H54 (cell line): ENCODE data around the gene USP6NL.
"Not testable (repeated sequence)": the region's sequence is repeated elsewhere in the genome, so short reads cannot be mapped to it uniquely, and the experiment has no call there.

Source experiments
- DNase-seq: peaks from one replicate; pipeline ENCODE4 v3.0.0; 2011; ENCODE audit warnings: low spot score, mixed read lengths; ENCODE audit not compliant: insufficient read length
- FAIRE-seq: peaks from 3 replicates; lab custom pipeline; 2011; peaks lifted over from hg19 to GRCh38; lab: Jason Lieb, UNC
- POLR2A ChIP-seq: IDR thresholded peaks from 2 replicates; pipeline ENCODE4 v1.6.1; 2011; ENCODE audit warnings: low read depth, mild to moderate bottlenecking, low read length

Gene USP6NL

GRCh38 chr10:11447586-11447985, 163.9 kb downstream of the USP6NL start:
- FAIRE-seq (no peak), DNase-seq (no peak)

GRCh38 chr10:11446864-11447263, 164.6 kb downstream of the USP6NL start:
- DNase-seq (no peak), FAIRE-seq (no peak)
- TF ChIP-seq POLR2A: no peak

More at GRCh38 chr10:11447586-11447985, 163.9 kb downstream of the USP6NL start:
- no peak for TF ChIP-seq POLR2A

- DNase-seq: no peak
- no peak for TF ChIP-seq POLR2A
- no peak for FAIRE-seq
Observed at GRCh38 chr10:11446133-11446532, 165.3 kb downstream of the USP6NL start.

GRCh38 chr10:11444531-11445228, 166.8 kb downstream of the USP6NL start:
- DNase-seq (no peak), FAIRE-seq (no peak)

GRCh38 chr10:11444155-11444530, 167.3 kb downstream of the USP6NL start:
- no peak for TF ChIP-seq POLR2A
- no peak for DNase-seq
- FAIRE-seq: no peak

More at GRCh38 chr10:11444531-11445228, 166.8 kb downstream of the USP6NL start:
- TF ChIP-seq POLR2A: no peak

- DNase-seq (no peak), FAIRE-seq (no peak)
- no peak for TF ChIP-seq POLR2A
Observed at GRCh38 chr10:11443468-11444154, 167.8 kb downstream of the USP6NL start.

GRCh38 chr10:11442001-11442773, 169.3 kb downstream of the USP6NL start:
- DNase-seq (no peak), FAIRE-seq (no peak)
- TF ChIP-seq POLR2A: no peak

- DNase-seq (no peak), FAIRE-seq (no peak)
- TF ChIP-seq POLR2A: no peak
Observed at GRCh38 chr10:11441151-11441535, 170.3 kb downstream of the USP6NL start.

GRCh38 chr10:11440250-11441150, 170.9 kb downstream of the USP6NL start:
- no peak for TF ChIP-seq POLR2A
- FAIRE-seq: no peak
- DNase-seq: no peak

GRCh38 chr10:11439523-11440053, 171.9 kb downstream of the USP6NL start:
- TF ChIP-seq POLR2A: no peak
- DNase-seq: no peak
- no peak for FAIRE-seq

GRCh38 chr10:11437391-11438142, 173.9 kb downstream of the USP6NL start:
- FAIRE-seq: no peak
- no peak for TF ChIP-seq POLR2A

GRCh38 chr10:11436445-11436844, 175.0 kb downstream of the USP6NL start:
- FAIRE-seq, DNase-seq: not testable (repeated sequence)

More at GRCh38 chr10:11437391-11438142, 173.9 kb downstream of the USP6NL start:
- DNase-seq: no peak
